KG1 (cell line): Measurements from ENCODE around the gene TTC28.

Experiments used
- DNase-seq: peaks from one replicate; lab custom pipeline; 2025; lab: John Stamatoyannopoulos, UW

TTC28 gene

DNA sequence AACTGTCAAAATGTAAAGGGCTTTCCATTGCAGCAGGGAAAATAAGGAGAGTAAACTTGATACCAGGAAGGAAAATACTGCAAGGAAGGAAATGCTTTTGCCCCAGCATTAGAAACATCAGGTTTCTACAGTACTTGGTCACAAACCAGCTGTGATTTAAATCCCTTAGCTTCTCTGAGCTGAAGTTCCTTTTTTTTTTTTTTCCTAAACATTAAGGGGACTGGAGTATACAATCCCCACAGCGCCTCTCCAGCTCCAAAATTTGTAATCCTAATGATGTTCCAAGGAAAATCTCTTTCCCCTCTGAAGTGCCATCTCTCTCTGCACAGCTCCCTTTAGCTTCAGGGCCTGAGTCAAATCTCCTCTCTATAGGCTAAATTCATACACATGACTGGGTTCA is 540.1 kb downstream of the TTC28 start:
- no peak for DNase-seq

DNA sequence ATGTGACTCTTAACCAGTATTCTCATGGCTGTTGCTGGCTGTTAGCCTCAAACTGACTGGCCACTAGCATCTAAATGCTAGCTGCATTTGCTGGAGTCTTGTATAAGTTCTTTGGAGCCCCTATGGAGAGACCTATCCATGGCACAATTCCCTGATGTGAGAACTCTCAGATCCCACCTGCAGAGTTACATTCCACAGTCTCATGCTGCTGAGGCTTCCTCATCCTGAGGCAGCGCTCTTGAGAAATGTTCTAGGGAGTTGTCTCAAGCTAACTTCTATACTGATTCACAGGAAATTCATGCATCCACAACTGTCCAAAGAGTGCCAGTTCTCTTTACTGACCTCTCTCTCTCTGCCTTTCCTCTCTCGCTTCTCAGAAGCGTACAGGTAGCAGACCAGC is 542.6 kb downstream of the TTC28 start:
- no peak for DNase-seq

- DNase-seq, result no peak
Observed at GRCh38 chr22:28132466-28132865, 547.2 kb downstream of the TTC28 start.

DNA sequence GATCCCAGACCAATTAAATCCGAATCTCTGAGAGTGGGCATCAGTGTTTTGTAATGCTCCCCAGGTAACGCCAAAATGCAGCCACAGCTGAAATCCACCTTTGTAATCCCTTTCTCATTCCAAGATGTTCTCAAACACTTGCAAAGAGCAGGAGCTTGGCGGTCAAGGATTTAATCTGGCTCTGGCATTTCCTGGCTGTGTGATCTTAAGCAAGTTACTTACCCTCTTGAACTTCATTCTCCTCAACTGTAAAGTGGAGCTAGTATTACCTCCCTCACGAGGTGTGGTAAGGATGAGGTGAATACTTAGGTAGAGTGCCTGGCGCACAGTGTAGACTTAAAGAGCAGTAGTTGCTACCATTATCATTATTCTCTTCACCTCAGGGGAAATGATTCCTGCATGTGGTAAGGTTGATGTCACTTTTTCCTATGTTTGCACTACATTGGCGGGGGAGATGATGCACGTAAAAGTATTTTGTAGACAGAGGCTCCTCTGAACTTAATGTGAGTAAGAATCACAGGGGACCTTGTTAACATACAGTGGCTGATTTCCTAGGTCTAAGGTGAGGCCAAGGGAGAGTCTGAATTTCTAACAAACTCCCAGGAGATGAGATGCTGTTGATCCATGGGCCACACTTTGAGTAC is 550.2 kb downstream of the TTC28 start:
- DNase-seq, result no peak

- no peak for DNase-seq
Observed at GRCh38 chr22:28128827-28129226, 550.8 kb downstream of the TTC28 start.

GRCh38 chr22:28125799-28126198 is 553.8 kb downstream of the TTC28 start:
- DNase-seq, result no peak

DNA sequence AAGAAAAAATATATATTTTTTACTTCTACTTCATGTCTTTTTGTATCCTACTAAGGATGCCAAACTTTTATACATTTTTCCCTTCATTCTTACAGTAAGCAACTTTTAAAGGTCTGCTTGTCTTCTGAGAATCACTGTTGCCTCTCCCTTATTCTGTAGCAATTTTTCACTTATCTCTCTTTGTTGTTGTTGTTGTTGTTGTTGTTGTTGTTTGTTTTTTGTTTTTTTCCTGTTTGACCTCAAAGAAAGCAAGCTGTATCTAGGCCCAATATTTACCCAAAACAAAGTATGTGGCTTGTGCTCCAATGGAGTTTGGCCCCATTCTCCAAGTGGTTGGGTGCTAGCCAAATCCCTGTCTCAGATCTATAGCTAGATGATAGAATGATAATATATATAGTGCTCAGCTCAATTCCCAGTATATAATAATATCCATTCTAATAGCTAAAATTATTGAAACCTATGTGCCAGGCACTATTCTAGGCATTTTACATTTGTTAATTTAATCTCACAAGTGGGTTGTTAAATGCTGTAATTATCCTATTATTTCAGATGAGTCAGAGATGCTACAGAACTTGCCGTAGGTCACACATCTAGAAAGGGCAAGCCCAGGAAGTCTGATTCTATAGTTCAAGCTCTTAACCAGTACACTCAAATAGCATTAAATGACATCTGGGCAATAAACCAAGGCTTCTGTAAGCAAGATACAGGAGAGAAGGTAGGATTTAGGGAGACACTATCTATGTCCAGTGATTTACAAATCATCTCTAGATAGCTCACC is 555.5 kb downstream of the TTC28 start:
- DNase-seq, result no peak

DNA sequence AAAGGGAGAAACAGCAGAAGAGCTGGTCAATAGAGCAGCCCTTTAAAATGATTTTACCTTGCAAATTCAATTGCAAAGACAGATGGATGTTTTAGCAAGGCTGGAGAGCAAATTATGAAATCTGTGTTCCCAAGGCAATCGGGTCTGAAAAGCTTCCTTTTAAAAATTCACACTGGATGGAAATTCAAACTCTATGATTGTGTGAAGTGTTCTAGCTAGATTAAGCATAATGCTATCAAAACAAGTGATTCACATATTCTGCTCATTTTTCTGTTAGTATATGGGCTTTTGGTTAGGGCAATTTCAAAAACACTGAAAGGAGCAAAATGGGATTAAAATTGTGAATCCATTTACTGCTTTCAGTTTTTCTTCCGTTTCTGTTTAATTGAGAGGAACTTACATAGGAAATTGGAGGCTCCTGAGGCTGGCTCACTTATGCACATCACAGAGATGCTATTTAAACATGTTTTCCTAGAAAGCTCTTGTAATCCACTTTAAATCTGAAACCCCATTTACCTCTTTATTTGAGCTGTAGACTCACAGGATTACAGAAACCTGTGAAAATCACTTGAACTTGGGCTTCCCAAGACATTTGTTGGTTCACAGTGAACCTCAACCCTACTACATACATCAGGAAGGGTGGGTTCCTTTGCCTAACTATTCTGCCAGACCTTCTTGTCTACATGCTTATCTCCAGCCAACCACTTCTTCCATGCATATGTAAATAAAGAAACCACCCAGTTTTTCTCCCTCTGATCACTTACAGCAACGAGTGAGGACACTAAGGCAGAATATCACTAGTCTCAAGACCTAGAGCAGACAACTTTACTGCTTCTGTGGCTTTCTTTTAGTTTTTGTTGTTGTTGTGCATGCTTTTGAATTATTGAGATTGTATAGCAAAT is 558.7 kb downstream of the TTC28 start:
- DNase-seq, result no peak

DNA sequence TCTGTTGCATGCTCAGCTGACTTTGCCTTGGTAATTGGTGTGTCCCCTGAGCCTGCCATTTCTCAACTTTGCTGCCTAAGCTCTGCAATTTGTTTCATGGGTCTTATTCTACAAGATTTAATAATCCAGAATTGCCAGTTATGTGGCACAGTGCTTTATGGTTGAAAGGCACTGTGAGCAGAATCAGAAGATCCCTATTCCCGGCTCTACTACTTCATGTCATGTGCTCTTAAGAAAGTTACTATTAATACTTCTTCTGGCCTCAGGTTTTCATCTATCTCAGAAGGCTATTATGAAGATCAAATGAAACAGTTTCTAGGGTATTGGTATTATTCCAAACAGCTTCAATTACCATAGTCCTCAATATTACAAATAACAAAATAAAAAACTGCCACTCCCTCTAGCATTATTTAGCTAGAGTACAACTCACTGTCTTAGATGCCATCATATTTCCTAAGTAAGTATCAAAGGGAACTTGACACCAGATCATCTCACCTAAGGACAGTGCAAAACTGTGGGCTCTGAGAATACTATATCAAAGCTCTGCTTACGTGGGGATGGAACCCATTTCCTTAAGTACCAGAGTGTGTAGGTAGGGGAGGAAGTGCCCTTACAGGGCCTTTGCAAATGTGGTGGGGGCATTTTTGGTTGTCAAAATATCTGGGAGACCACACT is 560.5 kb downstream of the TTC28 start:
- DNase-seq, result no peak

DNA sequence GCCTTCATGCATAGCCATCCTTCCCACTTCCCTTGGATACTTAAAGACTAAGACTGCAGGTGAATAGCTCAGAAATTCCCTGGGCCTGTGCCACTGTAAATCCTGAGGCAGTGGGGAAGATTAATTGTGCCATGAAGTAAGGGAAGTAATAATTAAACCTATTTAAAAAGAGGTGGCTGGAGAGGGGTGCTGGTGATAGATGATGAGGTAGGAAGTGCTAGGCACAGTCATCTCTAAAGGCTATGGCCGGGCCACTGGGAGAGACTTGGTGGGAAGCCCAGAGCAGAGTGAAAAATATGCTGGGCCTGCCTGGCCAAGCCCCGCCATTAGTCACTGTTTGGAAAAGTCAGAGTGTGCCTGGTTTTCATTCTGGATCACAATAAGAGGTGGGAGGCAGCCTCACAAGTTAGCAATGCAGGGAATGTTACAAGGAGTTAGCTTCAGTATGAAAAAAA is 563.4 kb downstream of the TTC28 start:
- DNase-seq, result no peak

DNA sequence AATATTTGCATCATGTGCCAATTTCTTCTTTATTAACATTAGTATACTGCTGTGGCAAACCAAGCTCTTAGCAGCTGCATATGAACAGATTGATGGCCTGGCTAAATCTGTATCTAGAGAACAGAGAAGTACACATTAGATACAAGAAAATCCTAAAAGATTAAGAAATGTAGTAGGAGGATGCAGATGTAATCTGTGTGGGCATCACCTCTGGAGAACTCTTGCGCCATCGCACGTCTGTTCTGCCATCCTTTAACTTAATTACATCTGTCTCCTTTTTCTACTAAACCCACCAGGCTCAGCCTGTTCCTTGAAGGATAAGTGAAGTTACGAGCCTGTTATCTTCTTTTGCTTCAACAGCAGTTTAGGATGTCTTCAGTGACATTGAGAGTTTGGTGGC is 564.2 kb downstream of the TTC28 start:
- no peak for DNase-seq

- DNase-seq, result no peak
Observed at GRCh38 chr22:28112548-28113043, 567.0 kb downstream of the TTC28 start.

GRCh38 chr22:28112190-28112544 is 567.5 kb downstream of the TTC28 start:
- no peak for DNase-seq

DNA sequence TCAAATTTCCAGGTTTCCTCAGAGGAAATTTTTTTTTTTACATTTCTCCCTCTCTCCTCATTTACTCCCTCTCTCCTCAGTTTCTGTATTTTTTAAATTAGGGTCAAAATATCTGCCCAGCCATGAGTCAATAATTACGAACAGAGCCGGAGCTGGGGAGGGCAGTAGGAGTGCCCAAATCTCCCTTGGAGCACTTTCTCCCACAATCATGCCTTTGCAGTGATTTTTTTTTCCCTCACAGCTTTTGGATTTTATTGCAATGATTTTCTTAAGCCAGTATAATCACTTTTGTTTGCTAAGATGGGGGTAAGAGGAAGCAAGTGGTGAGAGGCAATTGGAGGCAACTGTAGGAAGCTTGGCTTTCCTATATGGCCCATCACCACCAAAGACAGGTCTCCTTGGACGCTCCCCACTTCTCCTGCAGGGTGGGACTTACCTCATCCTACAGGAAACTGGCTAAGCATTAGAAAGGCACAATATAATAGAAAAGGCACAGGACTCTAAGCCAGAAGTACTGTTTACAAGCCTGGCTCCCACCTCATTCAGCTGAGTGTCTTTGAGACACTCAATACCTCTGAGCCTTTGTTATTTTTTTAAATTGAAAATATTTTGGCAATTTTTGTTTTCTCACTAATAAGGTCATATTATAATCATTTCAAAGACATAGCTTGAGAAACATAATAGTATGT is 568.0 kb downstream of the TTC28 start:
- no peak for DNase-seq

DNA sequence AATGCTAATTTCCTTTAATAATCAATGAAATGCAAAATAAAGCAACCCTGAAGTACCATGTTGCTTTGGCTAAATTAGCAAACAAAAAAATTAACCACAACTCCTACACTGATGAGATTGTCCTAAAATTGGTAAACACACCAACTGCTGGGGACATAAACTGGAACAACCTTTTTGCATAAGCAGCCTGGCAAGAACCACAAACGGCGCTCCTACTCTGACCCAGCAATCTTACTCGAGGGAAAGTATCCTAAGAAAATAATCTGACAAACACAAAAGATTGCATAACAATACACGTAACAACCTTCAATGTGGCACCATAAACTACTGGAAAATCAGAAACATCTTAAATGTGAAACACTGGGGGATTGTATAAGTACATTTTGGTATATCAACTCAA is 570.8 kb downstream of the TTC28 start:
- DNase-seq, result no peak

- DNase-seq, result no peak
Observed at GRCh38 chr22:28106617-28107016, 573.0 kb downstream of the TTC28 start.

GRCh38 chr22:28105988-28106387 is 573.7 kb downstream of the TTC28 start:
- no peak for DNase-seq

DNA sequence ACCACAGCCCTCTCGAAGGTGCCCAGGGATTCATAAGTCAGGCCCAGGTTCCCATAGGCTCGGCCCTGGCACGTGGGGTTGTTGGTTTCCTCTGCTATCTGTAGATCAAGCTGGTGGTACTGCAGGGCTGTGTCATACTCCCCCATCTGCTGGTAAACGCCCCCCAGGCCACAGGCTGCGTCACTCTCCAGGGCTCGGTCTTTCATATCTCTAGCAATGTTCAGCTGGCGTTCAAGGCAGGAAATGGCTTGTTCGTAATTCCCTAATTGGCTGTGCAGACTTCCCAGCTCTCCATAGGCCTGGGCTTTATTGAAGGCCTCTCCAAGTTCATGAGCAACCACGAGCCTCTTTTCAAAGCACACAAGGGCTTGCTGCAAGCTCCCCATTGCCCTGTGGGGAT is 574.2 kb downstream of the TTC28 start:
- DNase-seq, result no peak

- DNase-seq, result no peak
Observed at GRCh38 chr22:28103596-28103995, 576.0 kb downstream of the TTC28 start.

DNA sequence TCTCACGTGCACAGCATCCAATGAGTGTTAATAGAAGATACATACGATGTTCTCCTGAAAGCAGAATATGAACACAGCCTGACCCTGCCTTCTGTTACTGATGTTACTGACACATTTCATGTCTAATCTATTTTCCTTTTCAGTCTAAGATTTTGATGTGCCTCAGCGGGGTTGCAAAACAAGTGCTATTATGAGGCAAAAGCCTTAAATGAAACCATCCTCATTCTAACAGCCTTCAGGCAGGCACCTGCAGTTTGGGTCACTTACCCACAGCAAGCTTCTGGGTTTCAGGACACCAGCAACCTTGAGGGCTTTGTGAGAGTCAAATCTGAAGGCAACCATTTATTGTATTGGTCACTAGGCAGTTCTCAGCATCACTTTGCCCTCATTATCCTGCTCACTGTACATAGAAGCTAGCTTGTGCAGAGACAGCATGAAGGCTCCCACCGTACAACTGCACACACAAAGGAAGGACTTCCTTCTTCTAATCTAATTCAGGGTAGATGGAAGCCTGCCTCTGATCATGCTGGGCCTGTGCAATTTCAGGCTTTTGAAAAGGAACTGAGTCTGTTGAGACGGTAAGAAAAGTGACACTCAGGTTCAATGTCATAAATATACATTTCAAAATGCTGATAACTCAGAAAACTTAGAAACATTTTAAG is 577.4 kb downstream of the TTC28 start:
- DNase-seq, result no peak

- DNase-seq, result no peak
Observed at GRCh38 chr22:28097627-28098026, 582.0 kb downstream of the TTC28 start.
